MM.1S (cell line): ENCODE results near the gene BBX.

Experiments
- DNase-seq: peaks from one replicate; pipeline ENCODE4 v3.0.0-alpha.2; 2015
- H2AFZ ChIP-seq: fragments of 300-600 bp; sonication (generic); 2 replicates; pipeline ENCODE4 v1.6.0; 2016; ENCODE audit warnings: antibody characterized with exemption, low read length
- H3F3A ChIP-seq: fragments of 300-600 bp; sonication (generic); 2 replicates; pipeline ENCODE4 v1.6.1; 2016; ENCODE audit warnings: mild to moderate bottlenecking, antibody characterized with exemption, low read length, moderate library complexity, mixed read lengths; ENCODE audit not compliant: insufficient read depth
- H3K27ac ChIP-seq: fragments of 300-600 bp; sonication (generic); 2 replicates; pipeline ENCODE4 v1.5.1; 2016; ENCODE audit warnings: mild to moderate bottlenecking, low read length
- H3K27me3 ChIP-seq: fragments of 300-600 bp; sonication (generic); replicated peaks from 2 replicates; pipeline ENCODE4 v1.6.0; 2016; ENCODE audit warnings: low read length; ENCODE audit not compliant: insufficient read depth
- H3K36me3 ChIP-seq: fragments of 300-600 bp; sonication (generic); replicated peaks from 2 replicates; pipeline ENCODE4 v1.6.1; 2016; ENCODE audit warnings: mild to moderate bottlenecking, low read length, mixed read lengths; ENCODE audit not compliant: insufficient read depth
- H3K4me1 ChIP-seq: fragments of 300-600 bp; sonication (generic); 2 replicates; pipeline ENCODE4 v1.6.1; 2016; ENCODE audit warnings: low read length, mixed read lengths
- H3K4me2 ChIP-seq: fragments of 300-600 bp; sonication (generic); 2 replicates; pipeline ENCODE4 v1.6.0; 2016; ENCODE audit warnings: low read depth, low read length
- H3K4me3 ChIP-seq: fragments of 300-600 bp; sonication (generic); 2 replicates; pipeline ENCODE4 v1.5.1; 2016; ENCODE audit warnings: low read length, mixed read lengths
- H3K79me2 ChIP-seq: fragments of 300-600 bp; sonication (generic); 2 replicates; pipeline ENCODE4 v1.6.1; 2016; ENCODE audit warnings: mixed run types, low read length, mixed read lengths
- H3K9ac ChIP-seq: fragments of 300-600 bp; sonication (generic); 2 replicates; pipeline ENCODE4 v1.6.1; 2016; ENCODE audit warnings: low read length, mixed read lengths
- H3K9me2 ChIP-seq: fragments of 300-600 bp; sonication (generic); replicated peaks from 2 replicates; pipeline ENCODE4 v1.6.1; 2016; ENCODE audit warnings: mild to moderate bottlenecking, low read length, mixed read lengths; ENCODE audit not compliant: insufficient read depth
- H3K9me3 ChIP-seq: fragments of 300-600 bp; sonication (generic); replicated peaks from 2 replicates; pipeline ENCODE4 v1.6.1; 2016; ENCODE audit warnings: mild to moderate bottlenecking, low read length, mixed read lengths; ENCODE audit not compliant: insufficient read depth
- H4K20me1 ChIP-seq: fragments of 300-600 bp; sonication (generic); 2 replicates; pipeline ENCODE4 v1.6.1; 2016; ENCODE audit warnings: mild to moderate bottlenecking, low read length, moderate library complexity, mixed read lengths; ENCODE audit not compliant: insufficient read depth
- CTCF ChIP-seq: fragments of 300-600 bp; sonication (generic); IDR thresholded peaks from 2 replicates; pipeline ENCODE4 v1.5.1; 2016; ENCODE audit warnings: antibody characterized with exemption, low read length, mixed read lengths
- EZH2 ChIP-seq: fragments of 300-600 bp; sonication (generic); optimal IDR thresholded peaks from 2 replicates; pipeline ENCODE3; 2017; ENCODE audit warnings: low read depth, mild to moderate bottlenecking, antibody characterized with exemption, low read length, mixed read lengths
- EZH2phosphoT487 ChIP-seq: fragments of 300-600 bp; sonication (generic); IDR thresholded peaks from 2 replicates; pipeline ENCODE4 v1.6.1; 2018; ENCODE audit warnings: antibody characterized with exemption, low read length

The BBX gene

GRCh38 chr3:107668416-107668815 lies 145.7 kb downstream of the BBX start:
- Histone ChIP-seq H3K4me2 (no peak overlapping the region), H3K27me3 (no peaks in the 10 kb centered on the region), H2AFZ (no peak overlapping the region), H3K4me1 (no peaks in the 10 kb centered on the region), H3K79me2 (no peaks in the 10 kb centered on the region), H3K27ac (no peak overlapping the region), H3K4me3 (no peak overlapping the region), H3K36me3 (no peaks in the 10 kb centered on the region), H3F3A (no peaks in the 10 kb centered on the region), H3K9me3 (no peaks in the 10 kb centered on the region), H4K20me1 (no peaks in the 10 kb centered on the region), H3K9me2 (no peaks in the 10 kb centered on the region), H3K9ac (no peak overlapping the region)
- TF ChIP-seq EZH2phosphoT487, result no peak
- TF ChIP-seq CTCF, result no peak
- no peak for TF ChIP-seq EZH2
- no peak for DNase-seq

- no peak overlapping the region for H3K27ac ChIP-seq
- TF ChIP-seq EZH2phosphoT487 (no peak), EZH2 (no peak), CTCF (no peak)
- no peak overlapping the region for H3K4me3 ChIP-seq
- DNase-seq, result no peak
- no peaks in the 10 kb centered on the region for H4K20me1 ChIP-seq
- no peaks in the 10 kb centered on the region for H3K4me1 ChIP-seq
- no peaks in the 10 kb centered on the region for H3F3A ChIP-seq
- H3K4me2 ChIP-seq, result no peak overlapping the region
- H3K9ac ChIP-seq, result no peak overlapping the region
- H3K27me3 ChIP-seq, result no peaks in the 10 kb centered on the region
- no peaks in the 10 kb centered on the region for H3K79me2 ChIP-seq
- H3K36me3 ChIP-seq, result no peaks in the 10 kb centered on the region
- H2AFZ ChIP-seq, result no peak overlapping the region
- H3K9me2 ChIP-seq, result no peaks in the 10 kb centered on the region
- H3K9me3 ChIP-seq, result no peaks in the 10 kb centered on the region
These were observed 146.2 kb downstream of the BBX start for GRCh38 chr3:107668963-107669362.

- Histone ChIP-seq H3K9me3 (no peaks in the 10 kb centered on the region), H3K27me3 (no peaks in the 10 kb centered on the region), H3K4me1 (0 out of 2 replicates have a peak, but pooled peaks cover 2% of the 10 kb centered on the region), H3F3A (0 out of 2 replicates have a peak, but pooled peaks cover 1% of the 10 kb centered on the region), H3K4me3 (no peak overlapping the region), H3K9me2 (no peaks in the 10 kb centered on the region), H3K79me2 (no peaks in the 10 kb centered on the region), H3K27ac (no peak overlapping the region), H4K20me1 (no peaks in the 10 kb centered on the region), H3K4me2 (no peak overlapping the region), H3K36me3 (no peaks in the 10 kb centered on the region), H2AFZ (no peak overlapping the region), H3K9ac (no peak overlapping the region)
- DNase-seq, result no peak
- no peak for TF ChIP-seq CTCF
- TF ChIP-seq EZH2phosphoT487, result no peak
- TF ChIP-seq EZH2, result no peak
These were observed 146.9 kb downstream of the BBX start for GRCh38 chr3:107669669-107670068.

- Histone ChIP-seq H3K9me2 (no peaks in the 10 kb centered on the region), H3K36me3 (no peaks in the 10 kb centered on the region), H3K27me3 (no peaks in the 10 kb centered on the region), H3K79me2 (no peaks in the 10 kb centered on the region), H3K27ac (no peak overlapping the region), H3K9me3 (no peaks in the 10 kb centered on the region), H3K4me2 (no peak overlapping the region), H2AFZ (no peak overlapping the region), H3F3A (peaks cover 14% of the 10 kb centered on the region), H3K9ac (no peak overlapping the region), H3K4me3 (no peak overlapping the region), H3K4me1 (0 out of 2 replicates have a peak, but pooled peaks cover 11% of the 10 kb centered on the region), H4K20me1 (no peaks in the 10 kb centered on the region)
- DNase-seq, result no peak
- TF ChIP-seq CTCF, result no peak
- no peak for TF ChIP-seq EZH2phosphoT487
- TF ChIP-seq EZH2, result no peak
These were observed 148.2 kb downstream of the BBX start for GRCh38 chr3:107670986-107671385.
